HL-60 (cell line): ENCODE measurements around the gene PSMD2.

Source experiments
- GABPA ChIP-seq: IDR thresholded peaks from 2 replicates; pipeline ENCODE4 v1.6.1; 2012; ENCODE audit warnings: low read depth
- TF ChIP-seq, protein P1 (sequence below): IDR thresholded peaks from one replicate; pipeline ENCODE4 v1.5.1; 2011; ENCODE audit warnings: low read length, control low read depth, inconsistent platforms; ENCODE audit not compliant: insufficient read depth

DNA sequence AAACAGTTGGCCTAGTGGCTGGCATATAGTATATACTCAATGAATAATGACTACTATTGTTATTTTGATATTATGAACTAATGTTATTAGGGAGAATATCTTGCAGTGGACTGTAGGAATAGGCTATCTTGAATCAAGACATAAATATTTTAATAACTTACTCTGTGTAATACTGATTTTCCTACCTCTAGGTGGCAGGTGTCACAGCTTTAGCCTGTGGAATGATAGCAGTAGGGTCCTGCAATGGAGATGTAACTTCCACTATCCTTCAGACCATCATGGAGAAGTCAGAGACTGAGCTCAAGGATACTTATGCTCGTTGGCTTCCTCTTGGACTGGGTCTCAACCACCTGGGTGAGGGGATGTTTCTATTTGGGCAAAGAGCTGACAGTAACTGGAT lies 6.5 kb downstream of the PSMD2 start:
- TF ChIP-seq, protein P1, sequence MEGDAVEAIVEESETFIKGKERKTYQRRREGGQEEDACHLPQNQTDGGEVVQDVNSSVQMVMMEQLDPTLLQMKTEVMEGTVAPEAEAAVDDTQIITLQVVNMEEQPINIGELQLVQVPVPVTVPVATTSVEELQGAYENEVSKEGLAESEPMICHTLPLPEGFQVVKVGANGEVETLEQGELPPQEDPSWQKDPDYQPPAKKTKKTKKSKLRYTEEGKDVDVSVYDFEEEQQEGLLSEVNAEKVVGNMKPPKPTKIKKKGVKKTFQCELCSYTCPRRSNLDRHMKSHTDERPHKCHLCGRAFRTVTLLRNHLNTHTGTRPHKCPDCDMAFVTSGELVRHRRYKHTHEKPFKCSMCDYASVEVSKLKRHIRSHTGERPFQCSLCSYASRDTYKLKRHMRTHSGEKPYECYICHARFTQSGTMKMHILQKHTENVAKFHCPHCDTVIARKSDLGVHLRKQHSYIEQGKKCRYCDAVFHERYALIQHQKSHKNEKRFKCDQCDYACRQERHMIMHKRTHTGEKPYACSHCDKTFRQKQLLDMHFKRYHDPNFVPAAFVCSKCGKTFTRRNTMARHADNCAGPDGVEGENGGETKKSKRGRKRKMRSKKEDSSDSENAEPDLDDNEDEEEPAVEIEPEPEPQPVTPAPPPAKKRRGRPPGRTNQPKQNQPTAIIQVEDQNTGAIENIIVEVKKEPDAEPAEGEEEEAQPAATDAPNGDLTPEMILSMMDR: peak; percentile 6
- TF ChIP-seq GABPA: no peak
